ENCODE measurements around the gene GUCY2C.

The GUCY2C gene

DNA sequence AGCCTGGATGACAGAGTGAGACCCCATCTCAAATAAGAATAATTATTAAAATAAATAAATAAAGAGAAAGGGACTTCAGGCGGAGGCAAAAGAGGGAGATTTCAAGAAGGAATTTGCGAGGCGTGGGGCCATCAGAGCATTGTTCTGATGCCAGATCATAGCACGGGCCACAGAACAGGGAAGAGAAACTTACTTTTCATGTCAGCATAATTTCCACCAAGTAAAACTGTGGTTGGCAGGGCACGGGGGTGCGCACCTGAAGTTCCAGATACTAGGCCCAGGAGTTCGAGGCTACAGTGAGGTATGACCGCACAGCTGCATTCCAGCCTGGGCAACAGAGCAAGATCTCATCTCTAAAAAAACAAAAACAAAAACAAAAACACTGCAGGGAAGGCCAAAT, 117.8 kb downstream of the GUCY2C start:
- Histone ChIP-seq H3K27ac (ENCODE audit: insufficient read depth, low read length, poor library complexity, severe bottlenecking) (no peak overlapping the region), H3K4me3 (ENCODE audit: insufficient read depth, low read depth, low read length, poor library complexity, severe bottlenecking) (no peak overlapping the region)
- DNase-seq = no peak

DNA sequence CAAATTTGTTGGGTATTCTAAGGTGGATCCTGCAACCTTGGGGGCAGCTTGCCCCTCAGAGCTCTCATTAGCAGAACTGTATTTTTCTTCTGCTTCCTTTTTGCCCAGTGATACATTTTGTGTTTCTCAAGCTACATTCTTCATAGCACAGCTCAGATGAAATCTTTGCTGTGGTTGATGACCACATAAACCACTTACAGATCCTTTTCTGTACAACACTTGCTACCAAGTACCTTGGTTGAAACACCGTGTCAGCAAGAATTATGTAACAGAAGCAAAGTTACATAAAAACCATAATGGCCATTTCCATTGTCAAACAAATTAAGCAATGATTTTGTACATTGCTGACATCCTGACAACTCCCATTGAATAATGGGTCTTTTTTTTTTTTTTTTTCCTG, 119.1 kb downstream of the GUCY2C start:
- no peaks in the 10 kb centered on the region for H3K36me3 ChIP-seq (ENCODE audit: control insufficient read depth, insufficient read depth, low read length)
- no peak overlapping the region for H3K4me3 ChIP-seq (ENCODE audit: insufficient read depth, low read depth, low read length, poor library complexity, severe bottlenecking)
- H3K27ac ChIP-seq (ENCODE audit: insufficient read depth, low read length, poor library complexity, severe bottlenecking) = no peak overlapping the region
- no peaks in the 10 kb centered on the region for H3K4me1 ChIP-seq (ENCODE audit: control insufficient read depth, insufficient read depth, low read length, poor library complexity, severe bottlenecking)
- H3K9me3 ChIP-seq (ENCODE audit: control insufficient read depth, low read length) = no peaks in the 10 kb centered on the region
- no peak for DNase-seq
- H3K27me3 ChIP-seq (replicated peaks; ENCODE audit: control insufficient read depth, insufficient read depth, low read length, poor library complexity, severe bottlenecking) = no peaks in the 10 kb centered on the region

More for the DNA sequence above, 117.8 kb downstream of the GUCY2C start:
- Histone ChIP-seq H3K36me3 (ENCODE audit: control insufficient read depth, insufficient read depth, low read length) (no peaks in the 10 kb centered on the region), H3K4me1 (ENCODE audit: control insufficient read depth, insufficient read depth, low read length, poor library complexity, severe bottlenecking) (no peaks in the 10 kb centered on the region), H3K9me3 (ENCODE audit: control insufficient read depth, low read length) (no peaks in the 10 kb centered on the region), H3K27me3 (replicated peaks; ENCODE audit: control insufficient read depth, insufficient read depth, low read length, poor library complexity, severe bottlenecking) (no peaks in the 10 kb centered on the region)

DNA sequence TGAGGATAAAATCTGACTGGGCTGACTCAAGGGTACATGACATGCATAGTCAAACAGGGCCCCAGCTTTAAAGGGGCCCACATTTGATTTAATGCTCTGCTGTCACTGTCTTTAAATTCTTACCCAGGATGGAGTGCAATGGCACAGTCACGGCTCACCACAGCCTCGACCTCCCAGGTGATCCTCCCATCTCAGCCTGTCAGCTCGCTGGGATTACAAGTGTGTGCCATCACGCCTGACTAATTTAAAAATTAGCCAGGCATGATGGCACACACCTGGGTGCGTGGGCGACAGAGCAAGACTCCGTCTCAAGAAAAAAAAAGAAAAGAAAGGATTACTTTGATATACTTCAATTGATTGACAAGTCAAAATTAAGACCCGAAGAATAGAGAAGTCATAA, 119.5 kb downstream of the GUCY2C start:
- Histone ChIP-seq H3K4me1 (ENCODE audit: control insufficient read depth, insufficient read depth, low read length, poor library complexity, severe bottlenecking) (no peaks in the 10 kb centered on the region), H3K9me3 (ENCODE audit: control insufficient read depth, low read length) (no peaks in the 10 kb centered on the region), H3K27ac (ENCODE audit: insufficient read depth, low read length, poor library complexity, severe bottlenecking) (no peak overlapping the region), H3K36me3 (ENCODE audit: control insufficient read depth, insufficient read depth, low read length) (no peaks in the 10 kb centered on the region), H3K27me3 (replicated peaks; ENCODE audit: control insufficient read depth, insufficient read depth, low read length, poor library complexity, severe bottlenecking) (no peaks in the 10 kb centered on the region), H3K4me3 (ENCODE audit: insufficient read depth, low read depth, low read length, poor library complexity, severe bottlenecking) (no peak overlapping the region)
- DNase-seq = no peak

DNA sequence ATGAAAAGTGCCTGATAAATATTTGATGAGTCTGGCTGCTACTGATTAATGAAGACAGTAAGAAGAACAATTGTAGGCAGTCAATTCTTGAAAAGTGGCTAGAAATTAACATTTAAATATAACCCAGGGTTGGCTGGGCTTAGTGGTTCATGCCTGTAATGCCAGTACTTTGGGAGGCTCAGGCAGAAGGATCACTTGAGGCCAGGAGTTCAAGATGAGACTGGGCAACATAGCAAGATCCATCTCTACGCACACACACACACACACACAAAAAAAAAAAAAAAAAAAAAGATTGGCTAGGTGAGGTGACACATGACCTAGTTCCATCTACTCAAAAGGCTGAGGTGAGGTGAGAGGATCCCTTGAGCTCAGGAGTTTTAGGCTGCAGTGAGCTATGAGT, 120.8 kb downstream of the GUCY2C start:
- Histone ChIP-seq H3K4me1 (ENCODE audit: control insufficient read depth, insufficient read depth, low read length, poor library complexity, severe bottlenecking) (no peaks in the 10 kb centered on the region), H3K27ac (ENCODE audit: insufficient read depth, low read length, poor library complexity, severe bottlenecking) (no peak overlapping the region), H3K27me3 (replicated peaks; ENCODE audit: control insufficient read depth, insufficient read depth, low read length, poor library complexity, severe bottlenecking) (peaks cover 1% of the 10 kb centered on the region), H3K36me3 (ENCODE audit: control insufficient read depth, insufficient read depth, low read length) (no peaks in the 10 kb centered on the region), H3K9me3 (ENCODE audit: control insufficient read depth, low read length) (no peaks in the 10 kb centered on the region), H3K4me3 (ENCODE audit: insufficient read depth, low read depth, low read length, poor library complexity, severe bottlenecking) (no peak overlapping the region)
- no peak for DNase-seq

GRCh38 chr12:14573118-14573517, 123.3 kb downstream of the GUCY2C start:
- no peaks in the 10 kb centered on the region for H3K9me3 ChIP-seq (ENCODE audit: control insufficient read depth, low read length)
- H3K4me1 ChIP-seq (ENCODE audit: control insufficient read depth, insufficient read depth, low read length, poor library complexity, severe bottlenecking) = no peaks in the 10 kb centered on the region
- peaks cover 3% of the 10 kb centered on the region for H3K27me3 ChIP-seq (replicated peaks; ENCODE audit: control insufficient read depth, insufficient read depth, low read length, poor library complexity, severe bottlenecking)
- no peak overlapping the region for H3K27ac ChIP-seq (ENCODE audit: insufficient read depth, low read length, poor library complexity, severe bottlenecking)
- no peaks in the 10 kb centered on the region for H3K36me3 ChIP-seq (ENCODE audit: control insufficient read depth, insufficient read depth, low read length)
- H3K4me3 ChIP-seq (ENCODE audit: insufficient read depth, low read depth, low read length, poor library complexity, severe bottlenecking) = no peak overlapping the region
- DNase-seq = no peak

DNA sequence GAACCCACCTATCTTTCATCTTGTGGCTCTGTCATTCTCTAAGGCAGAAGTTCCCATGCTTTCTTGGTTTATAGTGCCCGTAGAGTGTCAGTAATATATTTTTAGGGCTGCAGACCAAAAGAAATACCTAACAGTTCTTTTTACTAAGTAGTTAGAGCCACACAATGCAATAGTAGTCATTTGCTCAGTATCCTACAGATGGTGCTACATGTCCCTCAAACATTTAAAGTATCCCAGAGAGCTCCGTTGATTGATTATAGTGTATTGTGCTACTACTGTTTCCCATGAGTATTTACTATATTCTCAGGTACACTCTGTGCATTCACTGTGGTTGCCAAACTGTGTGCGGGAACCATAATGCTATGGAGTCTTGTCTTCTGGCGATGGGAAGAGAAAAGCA, 124.0 kb downstream of the GUCY2C start:
- no peak for DNase-seq
- Histone ChIP-seq H3K36me3 (ENCODE audit: control insufficient read depth, insufficient read depth, low read length) (no peaks in the 10 kb centered on the region), H3K9me3 (ENCODE audit: control insufficient read depth, low read length) (no peaks in the 10 kb centered on the region), H3K27ac (ENCODE audit: insufficient read depth, low read length, poor library complexity, severe bottlenecking) (no peak overlapping the region), H3K4me3 (ENCODE audit: insufficient read depth, low read depth, low read length, poor library complexity, severe bottlenecking) (no peak overlapping the region), H3K4me1 (ENCODE audit: control insufficient read depth, insufficient read depth, low read length, poor library complexity, severe bottlenecking) (peaks cover 1% of the 10 kb centered on the region), H3K27me3 (replicated peaks; ENCODE audit: control insufficient read depth, insufficient read depth, low read length, poor library complexity, severe bottlenecking) (peaks cover 3% of the 10 kb centered on the region)

GRCh38 chr12:14571779-14572178, 124.6 kb downstream of the GUCY2C start:
- H3K4me3 ChIP-seq (ENCODE audit: insufficient read depth, low read depth, low read length, poor library complexity, severe bottlenecking) = no peak overlapping the region
- peaks cover 5% of the 10 kb centered on the region for H3K4me1 ChIP-seq (ENCODE audit: control insufficient read depth, insufficient read depth, low read length, poor library complexity, severe bottlenecking)
- no peak for DNase-seq
- H3K9me3 ChIP-seq (ENCODE audit: control insufficient read depth, low read length) = no peaks in the 10 kb centered on the region
- no peak overlapping the region for H3K27ac ChIP-seq (ENCODE audit: insufficient read depth, low read length, poor library complexity, severe bottlenecking)
- H3K36me3 ChIP-seq (ENCODE audit: control insufficient read depth, insufficient read depth, low read length) = no peaks in the 10 kb centered on the region
- H3K27me3 ChIP-seq (replicated peaks; ENCODE audit: control insufficient read depth, insufficient read depth, low read length, poor library complexity, severe bottlenecking) = peaks cover 3% of the 10 kb centered on the region

GRCh38 chr12:14570231-14570630, 126.2 kb downstream of the GUCY2C start:
- Histone ChIP-seq H3K4me1 (ENCODE audit: control insufficient read depth, insufficient read depth, low read length, poor library complexity, severe bottlenecking) (peaks cover 5% of the 10 kb centered on the region), H3K36me3 (ENCODE audit: control insufficient read depth, insufficient read depth, low read length) (no peaks in the 10 kb centered on the region), H3K4me3 (ENCODE audit: insufficient read depth, low read depth, low read length, poor library complexity, severe bottlenecking) (no peak overlapping the region), H3K27me3 (replicated peaks; ENCODE audit: control insufficient read depth, insufficient read depth, low read length, poor library complexity, severe bottlenecking) (peaks cover 5% of the 10 kb centered on the region), H3K9me3 (ENCODE audit: control insufficient read depth, low read length) (no peaks in the 10 kb centered on the region), H3K27ac (ENCODE audit: insufficient read depth, low read length, poor library complexity, severe bottlenecking) (no peak overlapping the region)
- no peak for DNase-seq

DNA sequence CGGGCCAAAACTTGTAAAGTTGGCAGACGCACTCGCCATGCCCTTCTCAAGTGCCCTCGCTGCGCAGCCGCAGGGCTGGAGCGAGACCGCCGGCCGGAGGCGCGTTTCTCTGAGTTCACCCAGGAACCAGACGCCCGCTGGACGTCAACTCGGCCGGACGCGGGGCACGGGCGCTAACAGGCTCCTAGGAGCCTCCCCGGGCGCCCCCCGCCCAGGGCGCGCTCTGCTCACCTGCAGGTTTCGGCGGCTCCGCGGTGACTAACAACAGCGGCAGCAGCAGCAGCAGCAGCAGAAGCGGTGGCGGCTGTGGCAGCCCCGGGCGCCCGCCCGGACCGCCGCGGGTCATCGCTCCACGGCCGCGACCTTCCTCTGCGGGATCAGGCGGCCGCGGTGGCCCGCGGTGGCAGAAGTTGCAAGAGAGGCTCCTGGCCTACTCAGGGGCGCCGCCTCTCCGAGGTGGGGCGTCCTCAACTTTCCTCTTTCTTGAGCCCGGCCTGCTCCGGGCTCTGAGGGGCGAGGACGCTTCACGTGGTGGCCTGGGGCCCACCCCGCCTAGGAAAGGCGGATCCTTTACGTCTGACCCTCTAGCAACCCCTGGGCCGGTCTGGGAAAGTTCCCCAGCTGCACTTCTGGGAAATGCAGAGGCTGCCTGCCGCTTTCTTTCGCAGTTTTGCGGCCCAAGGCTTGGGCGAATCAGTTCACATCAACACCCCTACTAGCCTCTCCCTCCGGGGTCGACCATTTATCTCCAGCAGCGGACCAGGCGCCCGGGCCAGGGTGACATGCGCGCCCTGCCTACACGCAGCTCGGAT, 128.8 kb downstream of the GUCY2C start, which contains the start of gene PLBD1:
PLBD1 (minus strand) TSS at position 533 of the 812 bp plus-strand sequence; CDS start at position 346, 187 bp downstream.
- H3K9me3 ChIP-seq (ENCODE audit: control insufficient read depth, low read length) = no peaks in the 10 kb centered on the region
- peaks cover 5% of the 10 kb centered on the region for H3K4me1 ChIP-seq (ENCODE audit: control insufficient read depth, insufficient read depth, low read length, poor library complexity, severe bottlenecking)
- no peak within 1 kb of the TSS for H3K27ac ChIP-seq (ENCODE audit: insufficient read depth, low read length, poor library complexity, severe bottlenecking)
- no peak within 1 kb of the TSS for H3K4me3 ChIP-seq (ENCODE audit: insufficient read depth, low read depth, low read length, poor library complexity, severe bottlenecking)
- peaks cover 5% of the 10 kb centered on the region for H3K27me3 ChIP-seq (replicated peaks; ENCODE audit: control insufficient read depth, insufficient read depth, low read length, poor library complexity, severe bottlenecking)
- no peak for DNase-seq
- no peaks in the 10 kb centered on the region for H3K36me3 ChIP-seq (ENCODE audit: control insufficient read depth, insufficient read depth, low read length)

GRCh38 chr12:14564336-14564959, 132.0 kb downstream of the GUCY2C start:
- H3K36me3 ChIP-seq (ENCODE audit: control insufficient read depth, insufficient read depth, low read length) = no peaks in the 10 kb centered on the region
- DNase-seq = no peak
- H3K27ac ChIP-seq (ENCODE audit: insufficient read depth, low read length, poor library complexity, severe bottlenecking) = no peak overlapping the region

More at GRCh38 chr12:14564336-14564959, 132.0 kb downstream of the GUCY2C start:
- H3K4me1 ChIP-seq (ENCODE audit: control insufficient read depth, insufficient read depth, low read length, poor library complexity, severe bottlenecking) = peaks cover 5% of the 10 kb centered on the region
- H3K4me3 ChIP-seq (ENCODE audit: insufficient read depth, low read depth, low read length, poor library complexity, severe bottlenecking) = no peak overlapping the region
- peaks cover 2% of the 10 kb centered on the region for H3K27me3 ChIP-seq (replicated peaks; ENCODE audit: control insufficient read depth, insufficient read depth, low read length, poor library complexity, severe bottlenecking)
- no peaks in the 10 kb centered on the region for H3K9me3 ChIP-seq (ENCODE audit: control insufficient read depth, low read length)

Measured in effector memory CD4-positive, alpha-beta T cell (primary cell).